Loucy (cell line): Measurements from ENCODE around the gene NKG7.

Source experiments
- CTCF ChIP-seq: fragments of 200-600 bp; sonication (generic); conservative IDR thresholded peaks from 2 replicates; pipeline ENCODE4 v1.5.1; 2014; ENCODE audit warnings: mild to moderate bottlenecking, antibody characterized with exemption, low read length
- EZH2phosphoT487 ChIP-seq: fragments of 200-600 bp; IDR thresholded peaks from 2 replicates; pipeline ENCODE4 v1.6.1; 2018; ENCODE audit warnings: antibody characterized with exemption, mild to moderate bottlenecking, moderate library complexity, borderline replicate concordance

- TF ChIP-seq CTCF (no peak), EZH2phosphoT487 (no peak)
These were observed 23.7 kb upstream of the NKG7 start for GRCh38 chr19:51396175-51396574.
